ENCODE measurements around the gene MARS1.

GRCh38 chr12:57530396-57531142 is 42.7 kb downstream of the MARS1 start:
- TF ChIP-seq CTCF (IDR thresholded peaks at IDR 0.05) = no peak
- TF ChIP-seq POLR2A (IDR thresholded peaks at IDR 0.05; ENCODE audit: low read depth) = no peak
- no peak for TF ChIP-seq EP300 (IDR thresholded peaks at IDR 0.05)
- no peak for TF ChIP-seq POLR2AphosphoS5 (IDR thresholded peaks at IDR 0.05)

Measured in esophagus muscularis mucosa (tissue), 4 donors.